ENCODE data around the gene RAB44.
A peak's percentile ranks its signal among the peaks of the same experiment; 100 is the strongest.
"Not testable (repeated sequence)": the region's sequence is repeated elsewhere in the genome, so short reads cannot be mapped to it uniquely, and the experiment has no call there.

Gene RAB44

GRCh38 chr6:36714511-36714910 is 16.9 kb downstream of the RAB44 start:
- DNase-seq = no peak

GRCh38 chr6:36715469-36715868 is 17.8 kb downstream of the RAB44 start:
- no peak for DNase-seq

- DNase-seq = no peak
Measured at GRCh38 chr6:36716476-36717093, 19.0 kb downstream of the RAB44 start.

- DNase-seq = no peak
Measured at GRCh38 chr6:36717231-36717825, 19.7 kb downstream of the RAB44 start.

- DNase-seq = no peak
Measured at GRCh38 chr6:36717871-36718540, 20.4 kb downstream of the RAB44 start.

- DNase-seq = no peak
Measured at GRCh38 chr6:36718560-36718959, 20.9 kb downstream of the RAB44 start.

GRCh38 chr6:36719126-36719525 is 21.5 kb downstream of the RAB44 start:
- DNase-seq = no peak

GRCh38 chr6:36720251-36721141 is 22.9 kb downstream of the RAB44 start:
- no peak for DNase-seq

GRCh38 chr6:36721369-36722140 is 23.9 kb downstream of the RAB44 start:
- no peak for DNase-seq

GRCh38 chr6:36722365-36722764 is 24.7 kb downstream of the RAB44 start:
- no peak for DNase-seq

GRCh38 chr6:36722879-36723278 is 25.3 kb downstream of the RAB44 start:
- DNase-seq = no peak

- DNase-seq = not testable (repeated sequence)
Measured at GRCh38 chr6:36723992-36724391, 26.4 kb downstream of the RAB44 start.

GRCh38 chr6:36724514-36725390 is 27.1 kb downstream of the RAB44 start:
- DNase-seq = peak; percentile 50

GRCh38 chr6:36725581-36725980 is 28.0 kb downstream of the RAB44 start:
- no peak for DNase-seq

- DNase-seq = peak; percentile 42
Measured at GRCh38 chr6:36727505-36728021, 29.9 kb downstream of the RAB44 start.

- no peak for DNase-seq
Measured at GRCh38 chr6:36728289-36729160, 30.9 kb downstream of the RAB44 start.

GRCh38 chr6:36729161-36729524 is 31.5 kb downstream of the RAB44 start:
- DNase-seq = peak; percentile 51

- no peak for DNase-seq
Measured at GRCh38 chr6:36730424-36731380, 33.1 kb downstream of the RAB44 start.
